KBM-7 (cell line): Measurements from ENCODE around the gene METTL9.
"Not testable (repeated sequence)": the region's sequence is repeated elsewhere in the genome, so short reads cannot be mapped to it uniquely, and the experiment has no call there.

Source experiments
- DNase-seq: peaks from one replicate; pipeline ENCODE4 v3.0.0-alpha.2; 2015
- in situ Hi-C: fragments of 300-500 bp; cut with MboI; formaldehyde crosslinking; loops from 2 replicates; pipeline ENCODE4 v1.14.3; 2020; ENCODE audit warnings: low sequenced_read_pairs, low pct_unique_long_range_greater_than_20kb, mixed read lengths

Gene METTL9

GRCh38 chr16:21568502-21569189 lies 30.7 kb upstream of the METTL9 start:
- no peak for DNase-seq
- in situ Hi-C loops: no loop called here

- in situ Hi-C loops: loop anchor here (5.0 kb wide), 1 partner anchor 1107 kb away; no protein-coding TSS in a partner anchor
- DNase-seq: no peak
Observed at GRCh38 chr16:21570676-21571017, 28.7 kb upstream of the METTL9 start.

DNA sequence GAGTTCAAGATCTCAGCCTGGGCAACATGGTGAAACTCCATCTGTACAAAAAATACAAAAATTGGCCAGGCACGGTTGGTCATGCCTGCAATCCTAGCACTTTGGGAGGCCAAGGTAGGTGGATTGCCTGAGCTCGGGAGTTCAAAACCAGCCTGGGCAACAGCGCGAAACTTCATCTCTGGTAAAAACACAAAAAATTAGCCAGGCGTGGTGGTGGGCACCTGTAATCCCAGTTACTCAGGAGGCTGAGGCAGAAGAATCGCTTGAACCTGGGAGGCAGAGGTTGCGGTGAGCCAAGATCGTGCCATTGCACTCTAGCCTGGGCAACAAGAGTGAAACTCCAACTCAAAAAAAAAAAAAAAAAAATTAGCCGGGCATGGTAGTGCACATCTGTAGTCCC lies 25.9 kb upstream of the METTL9 start:
- in situ Hi-C loops: loop anchor here (5.0 kb wide), 1 partner anchor 1104 kb away; no protein-coding TSS in a partner anchor

GRCh38 chr16:21574372-21574771 lies 25.0 kb upstream of the METTL9 start:
- in situ Hi-C loops: loop anchor here (5.0 kb wide), 1 partner anchor 1103 kb away; no protein-coding TSS in a partner anchor
- DNase-seq: no peak

More for the DNA sequence above, 25.9 kb upstream of the METTL9 start:
- DNase-seq: not testable (repeated sequence)

DNA sequence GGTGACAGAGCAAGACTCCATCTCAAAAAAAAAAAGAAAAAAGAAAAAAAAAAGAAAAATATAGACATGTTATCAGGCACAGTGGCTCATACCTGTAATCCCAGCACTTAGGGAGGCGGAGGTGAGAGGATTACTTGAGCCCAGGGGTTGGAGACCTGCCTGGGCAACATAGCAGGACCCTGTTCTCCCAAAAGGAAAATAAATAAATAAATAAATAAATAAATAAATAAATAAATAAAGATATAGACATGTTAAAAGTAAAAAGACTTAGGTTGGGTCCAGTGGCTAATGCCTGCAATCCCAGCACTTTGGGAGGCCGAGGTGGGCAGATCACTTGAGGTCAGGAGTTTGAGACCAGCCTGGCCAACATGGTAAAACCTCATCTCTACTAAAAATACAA lies 23.1 kb upstream of the METTL9 start:
- not testable (repeated sequence) for DNase-seq
- in situ Hi-C loops: loop anchor here (25.0 kb wide), 2 partner anchors 136 to 389 kb away; no protein-coding TSS in a partner anchor

DNA sequence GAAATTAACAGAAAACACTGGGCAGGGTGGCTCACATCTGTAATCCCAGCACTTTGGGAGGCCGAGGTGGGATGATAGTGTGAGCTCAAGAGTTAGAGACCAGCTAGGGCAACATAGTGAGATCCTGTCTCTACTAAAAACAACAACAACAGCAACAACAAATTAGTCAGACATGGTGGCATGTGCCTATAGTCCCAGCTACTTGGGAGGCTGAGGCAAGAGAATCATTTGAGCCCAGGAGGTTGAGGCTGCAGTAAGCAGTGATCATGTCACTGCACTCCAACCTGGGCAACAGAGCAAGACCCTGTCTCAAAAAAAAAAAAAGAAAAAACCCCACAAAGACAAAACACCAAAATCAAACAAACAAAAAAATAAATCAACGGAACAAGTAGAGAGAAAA lies 21.9 kb upstream of the METTL9 start:
- in situ Hi-C loops: loop anchor here (25.0 kb wide), 2 partner anchors 135 to 390 kb away; no protein-coding TSS in a partner anchor
- not testable (repeated sequence) for DNase-seq

- DNase-seq: not testable (repeated sequence)
- in situ Hi-C loops: loop anchor here (25.0 kb wide), 2 partner anchors 134 to 391 kb away; no protein-coding TSS in a partner anchor
Observed at GRCh38 chr16:21578311-21578710, 21.1 kb upstream of the METTL9 start.

GRCh38 chr16:21580131-21580530 lies 19.2 kb upstream of the METTL9 start:
- in situ Hi-C loops: loop anchor here (5.0 to 25.0 kb wide), 3 partner anchors 132 to 1117 kb away; no protein-coding TSS in a partner anchor
- not testable (repeated sequence) for DNase-seq

DNA sequence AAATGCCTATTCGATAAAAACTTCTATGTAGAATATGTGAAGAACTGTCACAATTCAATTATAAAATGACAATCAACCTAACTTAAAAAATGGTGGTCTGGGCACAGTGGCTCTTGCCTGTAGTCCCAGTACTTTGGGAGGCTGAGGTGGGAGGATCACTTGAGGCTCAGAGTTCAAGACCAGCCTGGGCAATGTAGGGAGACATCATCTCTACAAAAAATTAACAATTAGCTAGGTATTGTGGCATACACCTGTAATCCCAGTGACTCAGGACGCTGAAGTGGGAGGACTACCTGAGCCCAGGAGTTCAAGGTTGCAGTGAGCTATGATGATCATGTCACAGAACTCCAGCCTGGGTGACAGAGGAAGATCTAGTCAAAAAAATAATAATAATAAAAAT lies 18.6 kb upstream of the METTL9 start:
- no peak for DNase-seq
- in situ Hi-C loops: loop anchor here (5.0 to 25.0 kb wide), 3 partner anchors 131 to 1116 kb away; no protein-coding TSS in a partner anchor

- in situ Hi-C loops: loop anchor here (5.0 to 25.0 kb wide), 3 partner anchors 127 to 1112 kb away; no protein-coding TSS in a partner anchor
- no peak for DNase-seq
Observed at GRCh38 chr16:21584817-21585216, 14.6 kb upstream of the METTL9 start.

- not testable (repeated sequence) for DNase-seq
Observed at GRCh38 chr16:21588593-21588992, 10.8 kb upstream of the METTL9 start.

DNA sequence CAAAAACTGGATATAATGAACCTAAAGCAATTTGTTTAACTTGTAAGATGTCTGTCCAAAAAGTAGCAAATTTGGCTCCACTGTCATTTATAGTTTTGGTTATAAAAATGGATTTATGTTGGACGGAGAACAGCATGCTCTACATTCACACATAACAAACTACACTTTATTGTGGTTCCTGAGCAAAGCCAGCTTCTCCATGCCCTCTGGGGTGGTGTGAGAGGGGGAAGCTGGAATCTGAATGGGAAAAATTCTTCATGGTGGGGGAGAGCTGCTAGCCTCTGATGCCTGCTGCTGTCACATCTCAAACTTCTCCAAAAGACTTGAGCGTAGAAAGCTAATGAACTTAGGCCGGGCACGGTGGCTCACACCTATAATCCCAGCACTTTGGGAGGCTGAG lies 9.8 kb upstream of the METTL9 start:
- in situ Hi-C loops: loop anchor here (25.0 kb wide), 2 partner anchors 123 to 402 kb away; no protein-coding TSS in a partner anchor

More at GRCh38 chr16:21588593-21588992, 10.8 kb upstream of the METTL9 start:
- in situ Hi-C loops: loop anchor here (25.0 kb wide), 2 partner anchors 124 to 401 kb away; no protein-coding TSS in a partner anchor

GRCh38 chr16:21590287-21590686 lies 9.1 kb upstream of the METTL9 start:
- in situ Hi-C loops: loop anchor here (25.0 kb wide), 2 partner anchors 122 to 403 kb away; no protein-coding TSS in a partner anchor
- peak; percentile 26 for DNase-seq

More for the DNA sequence above, 9.8 kb upstream of the METTL9 start:
- no peak for DNase-seq

- no peak for DNase-seq
- in situ Hi-C loops: loop anchor here (25.0 kb wide), 2 partner anchors 122 to 403 kb away; no protein-coding TSS in a partner anchor
Observed at GRCh38 chr16:21590796-21591195, 8.6 kb upstream of the METTL9 start.

GRCh38 chr16:21592191-21592590 lies 7.2 kb upstream of the METTL9 start:
- no peak for DNase-seq
- in situ Hi-C loops: loop anchor here (25.0 kb wide), 2 partner anchors 120 to 405 kb away; no protein-coding TSS in a partner anchor

GRCh38 chr16:21593530-21594289 lies 5.7 kb upstream of the METTL9 start:
- in situ Hi-C loops: loop anchor here (25.0 kb wide), 2 partner anchors 119 to 406 kb away; no protein-coding TSS in a partner anchor
- no peak for DNase-seq

DNA sequence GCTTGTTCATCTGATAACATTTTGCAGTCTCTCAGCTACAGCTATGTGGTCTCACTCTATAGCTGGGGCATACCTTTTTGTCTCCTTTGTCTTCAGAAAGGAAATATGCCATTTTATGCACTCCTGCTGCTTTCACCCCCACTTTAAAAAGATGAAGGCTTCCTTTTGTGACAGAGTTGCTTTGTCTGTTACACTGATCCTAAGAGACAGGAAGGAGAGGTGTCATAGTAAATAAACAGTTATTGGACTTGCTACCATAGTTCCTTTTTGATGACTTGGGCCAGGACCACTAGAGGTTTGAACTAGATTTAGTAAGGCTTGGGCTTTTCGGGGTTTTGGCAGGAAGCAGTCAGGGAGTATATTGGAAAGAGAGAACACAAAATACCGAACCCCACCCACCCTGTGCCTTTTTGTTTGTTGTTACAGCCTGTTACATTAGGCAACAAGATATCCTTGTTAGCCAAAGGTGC lies 1.8 kb upstream of the METTL9 start:
- in situ Hi-C loops: loop anchor here (25.0 kb wide), 2 partner anchors 115 to 410 kb away; no protein-coding TSS in a partner anchor
- no peak for DNase-seq

DNA sequence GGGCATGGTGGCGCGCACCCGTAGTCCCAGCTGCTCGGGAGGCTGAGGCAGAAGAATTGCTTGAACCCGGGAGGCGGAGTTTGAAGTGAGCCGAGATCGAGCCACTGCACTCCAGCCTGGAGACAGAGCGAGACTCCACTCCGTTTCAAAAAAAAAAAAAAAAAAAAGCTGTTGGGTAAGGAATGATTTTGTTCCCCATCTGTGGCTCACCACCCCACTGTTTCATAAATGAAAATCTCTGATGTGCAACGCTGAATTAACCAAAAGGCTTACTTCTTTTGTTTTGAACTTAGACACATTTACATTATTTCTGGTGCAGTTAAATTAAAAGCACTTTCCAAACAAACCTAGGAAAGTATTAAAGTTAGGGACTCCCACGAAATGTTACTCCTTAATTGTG lies 1.2 kb upstream of the METTL9 start:
- DNase-seq: no peak
- in situ Hi-C loops: loop anchor here (25.0 kb wide), 2 partner anchors 114 to 411 kb away; no protein-coding TSS in a partner anchor

DNA sequence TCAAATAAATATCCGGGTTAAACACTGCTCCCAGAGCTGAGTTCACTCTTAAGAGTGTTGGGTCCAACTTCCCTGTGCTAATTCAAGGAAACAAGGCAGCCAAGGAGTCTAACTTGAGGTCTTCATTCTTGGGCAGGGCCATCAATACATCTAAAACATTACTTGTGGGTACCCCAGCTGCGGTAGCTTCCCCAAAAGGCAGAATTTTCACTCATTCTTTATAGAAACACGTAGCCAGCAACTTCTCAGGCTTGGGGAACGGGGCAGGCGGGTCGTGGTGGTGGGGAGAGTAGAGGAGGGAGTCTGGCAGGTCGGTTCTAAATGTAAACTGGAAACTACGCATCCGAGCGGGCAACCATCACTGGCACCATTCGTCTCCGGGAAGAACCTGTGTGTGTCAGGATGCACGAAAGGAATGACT lies 666 bp upstream of the METTL9 start:
- peak; percentile 52 for DNase-seq
- in situ Hi-C loops: loop anchor here (25.0 kb wide), 2 partner anchors 114 to 411 kb away; no protein-coding TSS in a partner anchor
